GM12801 (cell line): ENCODE measurements around the gene PLPP4.

Experiments used
- TF ChIP-seq, protein P1 (sequence below): IDR thresholded peaks from one replicate; pipeline ENCODE4 v1.5.1; 2011; ENCODE audit warnings: control low read depth; ENCODE audit not compliant: insufficient read length; ENCODE audit errors: extremely low read depth

PLPP4 gene

GRCh38 chr10:120573355-120573754 lies 116.3 kb downstream of the PLPP4 start:
- TF ChIP-seq, protein P1, sequence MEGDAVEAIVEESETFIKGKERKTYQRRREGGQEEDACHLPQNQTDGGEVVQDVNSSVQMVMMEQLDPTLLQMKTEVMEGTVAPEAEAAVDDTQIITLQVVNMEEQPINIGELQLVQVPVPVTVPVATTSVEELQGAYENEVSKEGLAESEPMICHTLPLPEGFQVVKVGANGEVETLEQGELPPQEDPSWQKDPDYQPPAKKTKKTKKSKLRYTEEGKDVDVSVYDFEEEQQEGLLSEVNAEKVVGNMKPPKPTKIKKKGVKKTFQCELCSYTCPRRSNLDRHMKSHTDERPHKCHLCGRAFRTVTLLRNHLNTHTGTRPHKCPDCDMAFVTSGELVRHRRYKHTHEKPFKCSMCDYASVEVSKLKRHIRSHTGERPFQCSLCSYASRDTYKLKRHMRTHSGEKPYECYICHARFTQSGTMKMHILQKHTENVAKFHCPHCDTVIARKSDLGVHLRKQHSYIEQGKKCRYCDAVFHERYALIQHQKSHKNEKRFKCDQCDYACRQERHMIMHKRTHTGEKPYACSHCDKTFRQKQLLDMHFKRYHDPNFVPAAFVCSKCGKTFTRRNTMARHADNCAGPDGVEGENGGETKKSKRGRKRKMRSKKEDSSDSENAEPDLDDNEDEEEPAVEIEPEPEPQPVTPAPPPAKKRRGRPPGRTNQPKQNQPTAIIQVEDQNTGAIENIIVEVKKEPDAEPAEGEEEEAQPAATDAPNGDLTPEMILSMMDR, result no peak

DNA sequence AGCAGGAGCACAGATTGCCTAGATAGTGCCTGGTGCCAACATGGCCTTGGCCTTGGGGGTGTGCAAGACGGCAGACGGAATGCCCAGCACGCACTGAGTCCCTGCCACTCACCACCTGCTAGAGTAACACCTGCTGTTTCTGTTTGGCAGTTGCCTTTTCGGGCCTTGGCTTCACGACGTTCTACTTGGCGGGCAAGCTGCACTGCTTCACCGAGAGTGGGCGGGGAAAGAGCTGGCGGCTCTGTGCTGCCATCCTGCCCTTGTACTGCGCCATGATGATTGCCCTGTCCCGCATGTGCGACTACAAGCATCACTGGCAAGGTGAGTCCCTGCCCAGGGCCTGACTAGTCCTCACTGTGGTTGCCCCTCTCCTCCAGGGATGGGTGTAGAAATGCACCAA lies 118.0 kb downstream of the PLPP4 start:
- TF ChIP-seq, protein P1, result no peak

DNA sequence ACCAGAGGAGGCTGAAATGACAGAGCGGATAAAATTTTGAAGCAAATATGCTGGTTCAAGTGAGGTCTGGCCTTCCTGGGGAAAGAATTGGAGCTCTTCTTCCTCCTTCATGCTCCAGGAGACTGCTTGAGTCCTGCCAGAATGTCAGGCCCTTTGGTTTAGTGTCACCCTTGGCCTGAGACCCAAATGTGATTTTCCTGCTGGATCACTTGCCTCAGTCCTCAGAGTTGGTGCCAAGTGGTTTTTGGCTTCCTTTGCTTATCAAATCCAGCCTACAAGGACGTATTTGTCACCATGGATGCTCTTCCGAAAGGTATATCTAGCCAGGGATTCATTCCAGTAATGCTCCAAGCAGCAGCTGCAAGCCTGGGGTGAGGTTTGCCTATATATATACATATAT lies 118.4 kb downstream of the PLPP4 start:
- TF ChIP-seq, protein P1, result no peak

DNA sequence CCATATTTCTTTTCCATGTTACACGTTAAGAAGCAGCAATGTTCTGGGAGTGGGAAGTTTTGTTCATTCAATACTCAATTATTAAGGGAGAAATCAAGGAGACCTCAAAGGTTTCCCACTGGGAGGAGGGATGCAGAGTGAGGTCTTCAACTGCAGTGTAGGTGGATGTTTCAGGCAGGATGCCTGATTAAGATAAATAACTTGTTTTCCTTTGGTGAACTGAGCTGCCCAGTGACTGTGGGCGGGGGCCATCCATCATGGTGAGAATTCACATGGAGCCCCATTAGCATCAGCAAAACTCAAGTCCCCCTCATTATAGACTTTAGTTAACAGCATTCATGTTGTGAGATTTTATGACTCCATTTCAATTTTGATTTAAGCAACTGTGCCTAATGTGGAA lies 121.1 kb downstream of the PLPP4 start:
- TF ChIP-seq, protein P1, result no peak

DNA sequence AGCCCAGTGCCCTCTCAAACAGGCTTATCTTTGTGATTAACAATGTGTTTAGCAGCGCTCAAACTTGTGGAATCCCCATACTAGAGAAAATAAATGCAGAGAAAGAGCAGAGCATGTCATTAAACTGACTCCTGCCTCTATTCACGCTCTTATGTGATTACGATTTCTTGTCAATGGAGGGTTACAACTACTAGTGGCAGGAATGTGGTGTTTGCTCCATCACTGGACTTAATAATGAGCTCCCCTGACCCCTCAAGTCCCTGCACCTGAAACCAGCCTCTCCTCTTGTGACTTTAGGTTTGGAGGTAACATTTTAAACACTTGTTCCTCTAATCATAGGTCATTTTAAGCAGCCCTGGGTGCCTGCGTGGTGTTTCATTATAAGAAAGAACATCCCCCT lies 121.9 kb downstream of the PLPP4 start:
- TF ChIP-seq, protein P1, result no peak

DNA sequence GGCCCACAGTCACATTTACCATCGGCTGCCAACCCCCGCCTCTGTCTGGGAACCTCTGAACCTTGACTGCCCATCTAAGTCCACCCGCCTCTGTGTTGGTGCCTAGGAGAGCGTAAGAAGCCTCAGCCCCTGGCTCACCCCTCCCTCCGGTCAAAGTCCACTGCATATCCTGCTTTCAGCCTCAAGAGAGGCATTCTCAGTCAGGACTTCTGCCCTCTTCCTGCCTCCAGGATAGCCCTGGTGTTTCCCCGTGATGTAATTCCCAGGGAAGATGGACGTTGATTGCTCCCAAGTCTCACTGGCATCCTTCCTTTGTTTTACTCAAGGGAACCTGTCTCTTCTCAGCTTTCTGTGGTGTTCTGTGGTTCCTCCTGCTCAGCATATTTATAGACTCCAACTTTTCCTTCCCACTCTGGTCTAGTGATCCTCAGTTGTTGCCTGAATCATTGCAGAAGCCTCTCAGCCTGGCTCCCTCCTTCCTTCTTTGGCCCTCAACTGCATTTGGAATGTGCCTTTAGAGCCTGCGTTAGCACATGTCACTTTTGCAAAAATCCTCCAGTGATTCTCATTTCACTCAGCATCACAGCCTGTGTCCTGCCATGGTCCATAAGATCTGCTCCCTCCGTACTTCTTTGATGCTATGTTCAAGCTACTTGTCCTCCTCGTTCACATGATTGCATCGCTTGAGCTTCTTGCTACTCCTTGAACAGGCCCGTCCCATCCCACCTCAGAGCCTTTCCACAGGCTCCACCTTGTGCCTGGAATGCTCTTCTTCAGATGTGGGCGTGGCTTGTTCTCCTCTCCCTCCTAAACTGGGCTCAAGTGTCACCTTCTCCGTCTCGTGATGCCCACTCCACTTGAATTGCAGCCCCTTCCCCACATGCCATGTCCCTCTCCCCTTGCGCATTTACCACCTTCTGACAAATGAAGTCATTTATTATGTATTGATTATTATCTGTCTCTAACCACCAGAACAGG lies 124.2 kb downstream of the PLPP4 start:
- TF ChIP-seq, protein P1, result no peak

GRCh38 chr10:120582753-120583152 lies 125.7 kb downstream of the PLPP4 start:
- TF ChIP-seq, protein P1, result no peak
